ENCODE measurements around the gene GLOD5.

DNA sequence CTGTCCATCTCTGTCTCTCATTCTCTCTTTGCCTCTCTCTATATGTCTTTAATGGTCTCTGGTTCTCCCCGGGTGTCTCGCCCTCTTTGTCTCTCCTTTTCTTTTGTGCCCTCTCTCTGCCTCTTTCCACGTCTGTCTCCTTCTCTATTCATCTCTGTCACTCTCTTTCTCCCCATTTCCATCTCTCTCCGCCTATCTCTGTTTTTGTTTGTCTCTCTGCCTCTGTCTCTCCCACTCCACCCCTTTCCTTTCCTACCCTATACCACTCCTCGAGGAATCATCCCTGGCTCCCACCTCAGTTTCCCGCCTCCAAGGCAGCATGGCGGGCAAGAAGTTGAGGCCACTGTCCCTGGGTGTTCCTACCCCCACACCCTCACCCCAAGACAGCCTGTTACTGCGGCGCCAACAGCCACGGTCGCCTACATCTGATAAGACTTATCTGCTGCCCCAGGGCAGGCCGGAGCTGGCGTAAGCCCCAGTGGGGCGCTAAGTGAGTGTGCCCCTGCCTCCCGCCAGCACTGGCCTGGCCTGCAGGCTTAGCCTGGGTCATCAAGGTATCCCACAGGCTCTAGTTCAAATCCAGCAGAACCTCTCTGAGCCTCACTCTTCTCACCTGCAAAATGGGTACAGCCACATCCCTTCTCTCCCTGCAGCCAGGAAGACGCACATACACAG is 24.1 kb downstream of the GLOD5 start:
- TF ChIP-seq CTCF (IDR thresholded peaks at IDR 0.05): no peak
- TF ChIP-seq EZH2 (IDR thresholded peaks at IDR 0.05): no peak

Data from neural progenitor cell (in vitro differentiated cells).